ENCODE data around the gene LRRC8C.

LRRC8C gene

GRCh38 chr1:89670711-89671110 lies 37.8 kb downstream of the LRRC8C start:
- no peak for DNase-seq (ENCODE audit: low read depth in 2 of 2)

GRCh38 chr1:89671775-89672488 lies 39.0 kb downstream of the LRRC8C start:
- no peak for DNase-seq (ENCODE audit: low read depth in 2 of 2)

GRCh38 chr1:89672489-89673183 lies 39.7 kb downstream of the LRRC8C start:
- no peak for DNase-seq (ENCODE audit: low read depth in 2 of 2)

- DNase-seq (ENCODE audit: low read depth in 2 of 2), result no peak
Observed at GRCh38 chr1:89673251-89673650, 40.3 kb downstream of the LRRC8C start.

- no peak for DNase-seq (ENCODE audit: low read depth in 2 of 2)
Observed at GRCh38 chr1:89675677-89676076, 42.8 kb downstream of the LRRC8C start.

GRCh38 chr1:89681045-89681729 lies 48.3 kb downstream of the LRRC8C start:
- no peak for DNase-seq (ENCODE audit: low read depth in 2 of 2)

GRCh38 chr1:89682611-89683010 lies 49.7 kb downstream of the LRRC8C start:
- DNase-seq (ENCODE audit: low read depth in 2 of 2), result no peak

- DNase-seq (ENCODE audit: low read depth in 2 of 2), result no peak
Observed at GRCh38 chr1:89685461-89685860, 52.5 kb downstream of the LRRC8C start.

- no peak for DNase-seq (ENCODE audit: low read depth in 2 of 2)
Observed at GRCh38 chr1:89686520-89686919, 53.6 kb downstream of the LRRC8C start.

GRCh38 chr1:89687254-89687653 lies 54.3 kb downstream of the LRRC8C start:
- no peak for DNase-seq (ENCODE audit: low read depth in 2 of 2)

GRCh38 chr1:89688607-89689006 lies 55.7 kb downstream of the LRRC8C start:
- DNase-seq (ENCODE audit: low read depth in 2 of 2), result no peak

GRCh38 chr1:89689234-89689633 lies 56.3 kb downstream of the LRRC8C start:
- DNase-seq (ENCODE audit: low read depth in 2 of 2), result no peak

- DNase-seq (ENCODE audit: low read depth in 2 of 2), result no peak
Observed at GRCh38 chr1:89690595-89690994, 57.7 kb downstream of the LRRC8C start.

GRCh38 chr1:89692601-89693521 lies 59.9 kb downstream of the LRRC8C start:
- DNase-seq (ENCODE audit: low read depth in 2 of 2), result no peak

- no peak for DNase-seq (ENCODE audit: low read depth in 2 of 2)
Observed at GRCh38 chr1:89695847-89696246, 62.9 kb downstream of the LRRC8C start.

GRCh38 chr1:89697383-89697782 lies 64.5 kb downstream of the LRRC8C start:
- DNase-seq (ENCODE audit: low read depth in 2 of 2), result no peak

- no peak for DNase-seq (ENCODE audit: low read depth in 2 of 2)
Observed at GRCh38 chr1:89698020-89698560, 65.2 kb downstream of the LRRC8C start.

- DNase-seq (ENCODE audit: low read depth in 2 of 2), result no peak
Observed at GRCh38 chr1:89698624-89699023, 65.7 kb downstream of the LRRC8C start.

GRCh38 chr1:89699451-89699986 lies 66.6 kb downstream of the LRRC8C start:
- DNase-seq (ENCODE audit: low read depth in 2 of 2), result no peak

GRCh38 chr1:89701746-89702241 lies 68.9 kb downstream of the LRRC8C start:
- DNase-seq (ENCODE audit: low read depth in 2 of 2), result peak; percentile 20 to 28

- DNase-seq (ENCODE audit: low read depth in 2 of 2), result no peak
Observed at GRCh38 chr1:89702520-89703045, 69.7 kb downstream of the LRRC8C start.

Data from stimulated activated CD8-positive, alpha-beta memory T cell treated with anti-CD3 and anti-CD28 coated beads, Interleukin-2, amount 100 ng/mL, for 48 hours (primary cell).